OCI-LY1 (cell line): ENCODE measurements around the gene POLR2H.

Source experiments
- CTCF ChIP-seq: fragments of 200-600 bp; sonication (generic), shearing (Covaris generic); IDR thresholded peaks from 2 replicates; pipeline ENCODE4 v1.5.1; 2017; ENCODE audit warnings: mild to moderate bottlenecking, antibody characterized with exemption, low read length, moderate library complexity, mixed read lengths
- EZH2 ChIP-seq: fragments of 200-600 bp; sonication (generic), shearing (Covaris generic); IDR thresholded peaks from 2 replicates; pipeline ENCODE4 v1.8.0; 2017; ENCODE audit warnings: borderline replicate concordance, mixed run types, mild to moderate bottlenecking, antibody characterized with exemption, low read length, moderate library complexity, mixed read lengths

- TF ChIP-seq CTCF, result no peak
- TF ChIP-seq EZH2, result no peak
Measured at GRCh38 chr3:184368586-184369183, 7.2 kb downstream of the POLR2H start.
